ENCODE measurements around the gene ADNP2.

Gene ADNP2

GRCh38 chr18:80112624-80113248, 3.7 kb downstream of the ADNP2 start:
- Histone ChIP-seq H3K4me3 (no peak overlapping the region), H3K4me2 (peak overlapping the region in 4 of 11 experiments; percentile 4 to 72 (median 28); a peak in 4 of 22 replicates), H3K36me3 (peaks cover 3 to 17% (median 6%) of the 10 kb centered on the region in 11 experiments; a peak in 15 of 22 replicates), H3K9me3 (replicated peaks in 1 of 11) (peaks cover 0 to 10% (median 5%) of the 10 kb centered on the region in 11 experiments; a peak in 8 of 22 replicates), H3K27ac (no peak overlapping the region), H3K27me3 (no peaks in the 10 kb centered on the region), H3K4me1 (peaks cover 22 to 39% (median 33%) of the 10 kb centered on the region in 10 experiments), H4K20me1 (peaks cover 4 to 72% (median 49%) of the 10 kb centered on the region in 11 experiments; a peak in 18 of 22 replicates), H3K9ac (no peak overlapping the region)
- no peak for TF ChIP-seq Cebpa-rat (IDR thresholded peaks at IDR 0.05)

GRCh38 chr18:80115035-80115434, 6.0 kb downstream of the ADNP2 start:
- peaks cover 22 to 38% (median 32%) of the 10 kb centered on the region in 10 experiments for H3K4me1 ChIP-seq
- H4K20me1 ChIP-seq, result peaks cover 4 to 72% (median 48%) of the 10 kb centered on the region in 11 experiments; a peak in 18 of 22 replicates
- peaks cover 26 to 40% (median 28%) of the 10 kb centered on the region in 11 experiments for H3K36me3 ChIP-seq
- TF ChIP-seq Cebpa-rat (IDR thresholded peaks at IDR 0.05), result no peak
- no peak overlapping the region for H3K4me3 ChIP-seq
- no peaks in the 10 kb centered on the region for H3K27me3 ChIP-seq
- no peaks in the 10 kb centered on the region for H3K9me3 ChIP-seq (replicated peaks in 1 of 11)
- no peak overlapping the region for H3K27ac ChIP-seq
- H3K4me2 ChIP-seq, result peak overlapping the region in 9 of 11 experiments; percentile 3 to 47 (median 20); a peak in 11 of 22 replicates
- no peak overlapping the region for H3K9ac ChIP-seq

- peaks cover 0 to 24% (median 8%) of the 10 kb centered on the region in 11 experiments; a peak in 11 of 22 replicates for H3K9me3 ChIP-seq (replicated peaks in 1 of 11)
- H3K36me3 ChIP-seq, result peaks cover 42 to 71% (median 58%) of the 10 kb centered on the region in 11 experiments
- H3K9ac ChIP-seq, result no peak overlapping the region
- no peak for TF ChIP-seq Cebpa-rat (IDR thresholded peaks at IDR 0.05)
- no peak overlapping the region for H3K27ac ChIP-seq
- H3K27me3 ChIP-seq, result no peaks in the 10 kb centered on the region
- no peak overlapping the region for H3K4me3 ChIP-seq
- no peak overlapping the region for H3K4me2 ChIP-seq
- peaks cover 0 to 22% (median 9%) of the 10 kb centered on the region in 10 experiments; a peak in 12 of 20 replicates for H3K4me1 ChIP-seq
- H4K20me1 ChIP-seq, result peaks cover 4 to 34% (median 25%) of the 10 kb centered on the region in 11 experiments; a peak in 18 of 22 replicates
These were observed 10.0 kb downstream of the ADNP2 start for GRCh38 chr18:80119111-80119510.

- no peak overlapping the region for H3K27ac ChIP-seq
- no peaks in the 10 kb centered on the region for H3K27me3 ChIP-seq
- H3K4me2 ChIP-seq, result no peak overlapping the region
- H3K9ac ChIP-seq, result no peak overlapping the region
- no peak overlapping the region for H3K4me3 ChIP-seq
- H4K20me1 ChIP-seq, result peaks cover 0 to 20% (median 10%) of the 10 kb centered on the region in 11 experiments; a peak in 14 of 22 replicates
- H3K9me3 ChIP-seq (replicated peaks in 1 of 11), result peaks cover 0 to 37% (median 11%) of the 10 kb centered on the region in 11 experiments; a peak in 12 of 22 replicates
- H3K4me1 ChIP-seq, result peaks cover 0 to 7% (median 0%) of the 10 kb centered on the region in 10 experiments; a peak in 3 of 20 replicates
- peaks cover 42 to 83% (median 62%) of the 10 kb centered on the region in 11 experiments for H3K36me3 ChIP-seq
- no peak for TF ChIP-seq Cebpa-rat (IDR thresholded peaks at IDR 0.05)
These were observed 11.9 kb downstream of the ADNP2 start for GRCh38 chr18:80120932-80121331.

GRCh38 chr18:80124131-80124530, 15.1 kb downstream of the ADNP2 start:
- Histone ChIP-seq H3K4me3 (no peak overlapping the region), H3K9me3 (replicated peaks in 1 of 11) (peaks cover 0 to 37% (median 20%) of the 10 kb centered on the region in 11 experiments; a peak in 15 of 22 replicates), H3K4me1 (no peaks in the 10 kb centered on the region), H3K27me3 (no peaks in the 10 kb centered on the region), H3K36me3 (peaks cover 33 to 84% (median 64%) of the 10 kb centered on the region in 11 experiments), H3K9ac (no peak overlapping the region), H4K20me1 (peaks cover 0 to 33% (median 3%) of the 10 kb centered on the region in 11 experiments; a peak in 8 of 22 replicates), H3K4me2 (no peak overlapping the region), H3K27ac (no peak overlapping the region)
- TF ChIP-seq Cebpa-rat (IDR thresholded peaks at IDR 0.05), result no peak

- TF ChIP-seq Cebpa-rat (IDR thresholded peaks at IDR 0.05), result no peak
- Histone ChIP-seq H3K4me3 (no peak overlapping the region), H3K36me3 (peaks cover 21 to 79% (median 41%) of the 10 kb centered on the region in 11 experiments; a peak in 21 of 22 replicates), H4K20me1 (peaks cover 0 to 49% (median 8%) of the 10 kb centered on the region in 11 experiments; a peak in 12 of 22 replicates), H3K4me1 (no peaks in the 10 kb centered on the region; a peak in 1 of 20 replicates), H3K4me2 (no peak overlapping the region), H3K27ac (no peak overlapping the region), H3K27me3 (no peaks in the 10 kb centered on the region), H3K9me3 (replicated peaks in 1 of 11) (peaks cover 0 to 33% (median 20%) of the 10 kb centered on the region in 11 experiments; a peak in 15 of 22 replicates), H3K9ac (no peak overlapping the region)
These were observed 17.7 kb downstream of the ADNP2 start for GRCh38 chr18:80126797-80127196.

GRCh38 chr18:80127635-80128034, 18.6 kb downstream of the ADNP2 start:
- H3K4me3 ChIP-seq, result no peak overlapping the region
- TF ChIP-seq Cebpa-rat (IDR thresholded peaks at IDR 0.05), result no peak
- peaks cover 0 to 49% (median 8%) of the 10 kb centered on the region in 11 experiments; a peak in 12 of 22 replicates for H4K20me1 ChIP-seq
- no peaks in the 10 kb centered on the region for H3K27me3 ChIP-seq
- no peak overlapping the region for H3K27ac ChIP-seq
- peaks cover 0 to 30% (median 20%) of the 10 kb centered on the region in 11 experiments; a peak in 14 of 22 replicates for H3K9me3 ChIP-seq (replicated peaks in 1 of 11)
- no peak overlapping the region for H3K4me2 ChIP-seq
- peaks cover 0 to 6% (median 2%) of the 10 kb centered on the region in 10 experiments; a peak in 8 of 20 replicates for H3K4me1 ChIP-seq
- no peak overlapping the region for H3K9ac ChIP-seq
- H3K36me3 ChIP-seq, result peaks cover 19 to 76% (median 32%) of the 10 kb centered on the region in 11 experiments; a peak in 20 of 22 replicates

GRCh38 chr18:80129672-80130367, 20.8 kb downstream of the ADNP2 start:
- no peak overlapping the region for H3K27ac ChIP-seq
- peaks cover 29 to 79% (median 40%) of the 10 kb centered on the region in 11 experiments; a peak in 21 of 22 replicates for H3K36me3 ChIP-seq
- H3K4me2 ChIP-seq, result no peak overlapping the region
- H3K9ac ChIP-seq, result no peak overlapping the region
- H3K27me3 ChIP-seq, result no peaks in the 10 kb centered on the region
- peaks cover 0 to 49% (median 8%) of the 10 kb centered on the region in 11 experiments; a peak in 12 of 22 replicates for H4K20me1 ChIP-seq
- peaks cover 0 to 14% (median 9%) of the 10 kb centered on the region in 11 experiments; a peak in 10 of 22 replicates for H3K9me3 ChIP-seq (replicated peaks in 1 of 11)
- no peak for TF ChIP-seq Cebpa-rat (IDR thresholded peaks at IDR 0.05)
- H3K4me1 ChIP-seq, result peaks cover 0 to 6% (median 2%) of the 10 kb centered on the region in 10 experiments; a peak in 8 of 20 replicates
- no peak overlapping the region for H3K4me3 ChIP-seq
